Muscle of arm (tissue), 12 donors: ENCODE measurements around the gene PTPRN2. TPM values are rescaled to one million over a fixed set of nuclear protein-coding genes. Genes with fewer than 3 reads are reported as not detected.

Experiments used
- DNase-seq: peaks from one replicate; pipeline ENCODE4 v3.0.0-alpha.2; 2013
- polyA plus RNA-seq, 12 donors: library from polyadenylated mRNA; unstranded; fragments of 120-200 nt; gene quantifications; one replicate each; pipeline ENCODE4 v1.2.1, GENCODE V29; 2013; ENCODE audit not compliant: insufficient read length in 12 of 12

PTPRN2 gene
- polyA plus RNA-seq, 12 donors, result 1.6 to 8.7 (median 2.3) TPM; not detected in 1

DNA sequence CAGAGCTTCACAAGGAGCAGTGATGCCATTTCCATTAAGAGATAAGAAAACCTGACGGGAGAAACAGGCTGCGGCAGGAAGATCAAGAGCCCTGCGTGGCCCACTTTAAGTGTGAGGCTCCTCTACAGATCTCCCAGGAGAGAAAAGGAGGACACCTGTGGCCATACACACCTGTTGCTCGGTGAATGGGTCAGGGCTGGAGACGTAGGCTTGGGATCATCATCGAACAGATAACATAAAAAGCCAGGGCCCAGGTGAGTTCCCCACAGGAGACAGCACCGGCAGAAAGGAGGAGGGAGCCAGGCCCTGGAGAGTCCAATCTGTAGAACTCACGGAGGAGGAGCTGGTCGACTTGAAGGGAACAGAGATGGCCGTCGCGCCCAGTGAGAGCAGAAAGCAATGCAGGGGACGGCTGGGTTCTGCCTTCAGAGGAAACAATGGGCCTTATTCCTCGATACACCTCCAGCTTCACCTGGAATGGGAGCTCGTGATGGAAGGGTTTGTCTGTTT, 694.0 kb downstream of the PTPRN2 start:
- DNase-seq, result no peak

GRCh38 chr7:157892751-157893523, 694.7 kb downstream of the PTPRN2 start:
- DNase-seq, result no peak

GRCh38 chr7:157890921-157891401, 696.7 kb downstream of the PTPRN2 start:
- DNase-seq, result no peak

DNA sequence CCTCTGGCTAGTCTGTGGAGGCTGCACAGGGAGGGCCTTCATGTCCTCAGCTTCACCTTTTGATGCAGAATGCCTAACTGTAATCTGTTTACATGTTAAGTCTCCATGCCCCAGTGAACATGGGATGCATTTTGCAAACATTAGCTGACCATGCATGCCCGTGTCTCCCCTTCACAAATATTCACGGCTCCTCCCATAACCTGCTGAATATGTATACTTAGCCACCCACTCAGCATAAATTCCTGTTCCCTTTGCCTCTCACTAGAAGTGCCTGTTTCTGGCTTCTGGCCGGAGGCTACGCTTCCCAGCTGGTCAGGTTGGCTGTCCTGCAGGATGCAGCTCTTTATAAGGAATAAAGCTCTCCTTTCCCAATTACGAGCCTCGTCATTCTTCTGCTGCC, 698.1 kb downstream of the PTPRN2 start:
- DNase-seq, result no peak

GRCh38 chr7:157888579-157888978, 699.0 kb downstream of the PTPRN2 start:
- no peak for DNase-seq

DNA sequence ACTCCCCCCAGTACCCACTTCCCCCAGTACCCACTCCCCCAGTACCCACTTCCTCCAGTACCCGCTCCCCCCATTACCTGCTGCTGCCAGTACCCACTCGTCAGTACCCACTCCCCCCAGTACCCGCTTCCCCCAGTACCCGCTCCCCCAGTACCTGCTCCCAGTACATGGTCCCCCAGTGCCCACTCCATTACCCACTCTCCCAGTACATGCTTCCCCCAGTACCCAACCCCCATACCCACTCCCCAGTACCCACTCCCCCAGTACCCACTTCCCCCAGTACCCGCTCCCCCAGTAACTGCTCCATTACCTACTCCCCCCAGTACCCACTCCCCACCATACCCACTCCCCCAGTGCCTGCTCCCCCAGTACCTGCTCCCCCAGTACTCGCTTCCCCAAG, 700.2 kb downstream of the PTPRN2 start:
- no peak for DNase-seq

- no peak for DNase-seq
These were observed 700.9 kb downstream of the PTPRN2 start for GRCh38 chr7:157886711-157887110.

DNA sequence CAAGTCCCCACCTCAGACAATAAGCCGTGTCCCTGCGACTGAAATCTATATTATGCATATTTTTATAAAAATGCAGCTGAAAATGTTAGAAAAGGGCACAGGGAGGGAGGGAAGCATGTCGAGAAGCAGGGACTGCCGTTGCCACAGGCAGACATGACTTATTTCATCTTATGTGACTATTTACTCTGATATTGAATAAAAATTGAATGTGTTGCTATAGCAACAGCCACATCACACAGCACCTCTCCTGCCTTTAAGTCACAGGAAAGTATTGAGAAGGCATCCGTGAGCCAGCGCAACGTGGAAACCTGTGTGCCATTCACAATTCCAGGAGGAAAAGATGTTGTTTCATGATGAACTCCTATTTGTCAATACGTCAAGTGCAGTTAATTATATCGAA, 701.4 kb downstream of the PTPRN2 start:
- DNase-seq, result no peak

GRCh38 chr7:157885140-157885539, 702.5 kb downstream of the PTPRN2 start:
- no peak for DNase-seq

- DNase-seq, result no peak
These were observed 703.1 kb downstream of the PTPRN2 start for GRCh38 chr7:157884461-157885062.

DNA sequence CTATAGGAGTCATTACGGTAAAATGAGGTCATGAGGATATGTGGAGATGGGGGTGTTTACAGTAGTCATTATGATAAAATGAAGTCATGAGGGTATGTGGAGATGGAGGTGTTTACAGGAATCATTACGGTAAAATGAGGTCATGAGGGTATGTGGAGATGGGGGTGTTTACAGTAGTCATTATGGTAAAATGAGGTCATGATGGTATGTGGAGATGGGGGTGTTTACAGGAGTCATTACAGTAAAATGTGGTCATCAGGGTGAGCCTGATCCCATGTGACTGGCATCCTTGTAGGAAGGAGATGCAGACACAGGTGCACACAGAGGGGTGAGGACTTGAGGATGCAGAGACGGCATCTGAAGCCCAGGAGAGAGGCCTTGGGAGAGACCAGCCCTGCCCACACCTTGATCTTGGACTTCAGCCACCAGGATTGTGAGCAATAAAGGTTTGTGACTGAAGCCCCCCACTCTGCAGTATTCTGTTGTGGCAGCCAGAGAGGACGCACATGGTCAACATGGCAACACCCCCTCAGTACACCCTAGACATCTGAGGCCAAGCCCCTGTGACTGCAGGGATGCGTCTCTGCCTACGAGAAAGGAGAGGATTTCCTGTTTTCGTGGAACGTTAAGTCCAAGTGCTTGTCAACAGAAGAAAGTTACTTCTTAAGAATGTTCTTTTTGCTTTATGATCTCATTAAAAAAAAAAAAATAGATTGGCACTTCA, 706.4 kb downstream of the PTPRN2 start:
- DNase-seq, result no peak

DNA sequence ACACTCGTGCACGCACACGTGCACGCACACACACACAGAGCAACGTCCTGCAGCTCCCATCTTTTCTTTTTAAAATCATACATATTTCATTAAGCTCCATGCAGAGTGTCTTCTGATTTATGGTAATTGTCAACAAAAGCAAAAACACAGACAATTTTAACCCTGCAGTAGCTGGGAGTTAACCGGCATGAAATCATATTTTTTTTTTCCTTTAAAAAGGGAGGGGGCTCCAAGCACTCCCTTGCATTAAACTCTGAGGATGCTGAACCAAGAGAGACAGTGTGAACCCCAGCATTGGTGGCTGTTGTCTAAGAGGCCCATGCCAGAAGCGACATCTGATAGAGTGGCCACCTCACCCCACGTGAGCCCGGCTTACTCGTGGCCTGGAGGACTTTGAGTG, 708.2 kb downstream of the PTPRN2 start:
- DNase-seq, result no peak

GRCh38 chr7:157877298-157878090, 710.1 kb downstream of the PTPRN2 start:
- DNase-seq, result no peak

DNA sequence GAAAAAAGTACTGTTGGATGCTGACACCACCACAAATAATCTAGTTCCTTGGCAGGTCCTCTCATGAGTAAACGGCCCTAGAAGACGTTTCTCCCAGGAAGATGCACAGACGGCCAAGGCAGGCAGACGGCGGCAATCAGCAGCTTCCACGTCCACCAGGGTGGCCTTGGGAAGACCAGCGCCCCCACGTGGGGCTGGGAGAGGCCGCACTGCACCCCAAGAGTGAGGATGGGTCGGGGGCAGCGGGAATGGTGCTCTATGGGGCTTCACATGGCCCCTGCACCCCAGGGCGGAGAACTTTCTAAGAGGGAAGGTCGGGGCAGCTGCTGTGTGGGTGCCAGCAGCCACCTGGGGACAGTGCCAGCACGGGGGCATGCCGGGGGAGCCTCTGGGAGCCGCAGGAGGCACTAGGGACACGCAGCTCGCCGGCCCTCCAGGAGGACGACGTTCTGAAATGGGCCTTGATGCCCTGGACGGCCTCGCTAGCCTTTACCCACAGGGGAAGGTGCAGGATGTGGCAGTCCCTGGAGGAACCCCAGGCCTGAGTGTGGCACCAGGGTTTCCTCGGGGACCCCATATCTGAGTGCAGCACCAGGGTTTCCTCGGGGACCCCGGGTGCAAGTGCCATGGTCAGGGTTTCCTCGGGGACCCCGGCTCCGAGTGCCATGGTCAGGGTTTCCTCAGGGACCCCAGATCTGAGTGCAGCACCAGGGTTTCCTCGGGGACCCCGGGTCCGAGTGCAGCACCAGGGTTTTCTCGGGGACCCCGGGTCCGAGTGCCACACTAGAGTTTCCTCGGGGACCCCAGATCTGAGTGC, 710.9 kb downstream of the PTPRN2 start:
- no peak for DNase-seq

DNA sequence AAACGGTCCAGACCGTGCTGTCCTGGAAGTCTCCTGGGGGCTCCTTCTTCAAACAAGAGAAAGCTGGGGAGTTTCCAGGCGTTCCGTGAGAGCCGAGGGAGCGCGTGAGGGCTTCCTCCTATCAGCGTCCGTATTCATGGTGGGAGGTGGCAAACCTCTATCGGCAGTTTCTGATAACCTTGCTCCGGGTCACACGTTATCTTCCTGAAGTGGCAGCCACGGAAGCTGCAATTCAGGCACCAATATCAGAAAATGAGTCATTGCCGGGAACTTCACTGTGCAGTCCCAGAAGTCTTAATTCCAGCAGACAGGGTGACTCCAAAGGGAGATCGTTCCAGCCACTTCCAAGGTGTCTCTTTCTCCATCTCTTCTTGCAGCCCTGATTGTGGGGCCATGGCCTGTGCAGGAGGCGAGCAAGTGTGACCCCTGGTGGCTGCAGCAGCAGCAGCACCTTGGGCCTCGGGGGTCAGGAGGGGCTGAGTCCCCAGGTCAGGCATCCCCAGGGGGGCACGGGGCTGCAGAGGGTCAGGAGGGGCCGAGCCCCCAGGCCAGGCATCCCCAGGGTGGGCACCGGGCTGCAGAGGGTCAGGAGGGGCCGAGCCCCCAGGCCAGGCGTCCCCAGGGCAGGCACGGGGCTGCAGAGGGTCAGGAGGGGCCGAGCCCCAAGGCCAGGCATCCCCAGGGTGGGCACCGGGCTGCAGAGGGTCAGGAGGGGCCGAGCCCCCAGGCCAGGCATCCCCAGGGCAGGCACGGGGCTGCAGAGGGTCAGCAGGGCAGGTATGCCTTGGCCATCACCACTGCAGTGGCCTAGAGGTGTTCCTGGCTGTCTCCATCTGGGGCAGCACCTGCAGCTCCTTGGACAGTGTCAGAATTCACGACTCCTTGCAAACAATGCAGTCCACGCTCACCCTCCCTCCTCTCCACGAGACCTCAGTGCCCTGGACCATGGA, 712.1 kb downstream of the PTPRN2 start:
- DNase-seq, result no peak

DNA sequence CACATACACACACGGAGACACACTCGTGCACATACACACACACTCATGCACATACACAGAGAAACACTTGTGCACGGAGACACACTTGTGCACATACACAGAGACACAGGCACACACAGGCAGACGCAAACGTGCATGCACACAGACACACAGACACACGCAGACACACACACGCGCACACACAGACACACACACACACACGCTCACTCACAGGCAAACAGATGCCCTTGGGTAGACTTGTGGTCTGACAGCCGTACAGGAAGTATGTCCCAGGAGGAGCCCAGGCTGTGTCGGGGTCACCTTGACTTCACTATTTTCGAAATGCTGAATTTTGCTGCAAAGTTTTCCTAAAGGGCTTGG, 712.8 kb downstream of the PTPRN2 start:
- no peak for DNase-seq

- DNase-seq, result no peak
These were observed 713.3 kb downstream of the PTPRN2 start for GRCh38 chr7:157874208-157874816.

GRCh38 chr7:157873664-157874063, 714.0 kb downstream of the PTPRN2 start:
- no peak for DNase-seq

- no peak for DNase-seq
These were observed 714.4 kb downstream of the PTPRN2 start for GRCh38 chr7:157873181-157873580.
